ENCODE results near the gene DLG1. TPM values are rescaled to one million over a fixed set of nuclear protein-coding genes. Genes with fewer than 3 reads are reported as not detected.

DLG1 gene
- total RNA-seq, result 10 to 100 TPM; 29.0 to 97.4 (median 57.6) TPM
- 10 to 100 TPM; 20.7 to 42.5 TPM for polyA plus RNA-seq
- long read RNA-seq, donor 1, partial matches to known transcripts, result 2 of 37 reads
- long read RNA-seq, donor 1, other reads (novel, unspliced or antisense), result 34 of 37 reads
- long read RNA-seq, donor 2, partial matches to known transcripts, result 7 of 45 reads
- long read RNA-seq, donor 2, other reads (novel, unspliced or antisense), result 38 of 45 reads
- long read RNA-seq, donor 3, partial matches to known transcripts, result 9 of 12 reads
- long read RNA-seq, donor 3, other reads (novel, unspliced or antisense), result 3 of 12 reads

DNA sequence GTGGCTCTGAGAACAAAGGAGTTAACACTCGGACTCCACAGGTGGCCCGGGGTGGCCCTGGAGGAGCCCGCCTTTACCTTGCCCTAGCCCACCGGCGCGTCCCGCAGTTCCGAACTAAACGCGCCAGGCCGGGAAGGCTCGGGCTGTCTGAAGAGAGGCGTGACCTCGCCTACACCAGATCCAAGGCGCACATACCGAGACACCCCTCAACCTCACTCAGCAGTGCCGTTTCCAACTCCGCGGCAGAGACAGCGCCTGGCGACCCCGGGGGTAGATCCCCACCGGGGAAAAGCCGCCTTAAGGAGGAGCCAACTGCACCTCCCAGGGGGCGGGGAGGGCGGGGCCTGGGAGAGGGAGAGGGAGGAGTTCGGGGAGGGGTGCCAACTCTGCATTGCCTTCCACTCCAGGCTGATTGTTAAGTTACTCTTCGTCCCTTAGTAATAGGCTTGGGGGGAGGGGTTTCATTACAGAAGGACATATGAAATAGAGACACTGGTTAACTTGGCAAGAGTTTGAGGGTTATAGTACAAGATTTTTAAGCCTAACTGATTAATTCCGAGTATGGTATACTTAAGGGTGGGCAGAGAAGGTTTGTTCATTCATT lies at the start of gene DLG1:
DLG1 (minus strand) TSS at position 272 of the 604 bp plus-strand sequence. CDS start 1,408 bp downstream, outside the sequence.
- ATAC-seq (peak; percentile 79 to 94 (median 92)), DNase-seq (peak; percentile 88)
- H3K4me3 ChIP-seq, result peak within 1 kb of the TSS; percentile 78 to 100 (median 92)
- intact Hi-C loops (cut with DNase I), result loop anchor here in 3 of 10 donors (2.0 to 10.0 kb wide), 4 partner anchors 54 to 159 kb away; no protein-coding TSS in a partner anchor
- H3K4me1 ChIP-seq, result peaks cover 5 to 42% (median 24%) of the 10 kb centered on the region in 9 donors
- TF ChIP-seq CTCF (IDR thresholded peaks at IDR 0.05), result no peak
- no peaks in the 10 kb centered on the region for H3K9me3 ChIP-seq
- peaks cover 0 to 29% (median 4%) of the 10 kb centered on the region in 9 donors for H3K36me3 ChIP-seq
- no peaks in the 10 kb centered on the region for H3K27me3 ChIP-seq
- H3K27ac ChIP-seq, result peak within 1 kb of the TSS; percentile 80 to 96 (median 94)
- WGBS, 2 donors, result 0 to 1% methylated on average over 29 of the region's 29 CpGs

GRCh38 chr3:197348014-197348413 lies 49.6 kb upstream of the DLG1 start:
- H3K4me3 ChIP-seq, result no peak overlapping the region
- no peaks in the 10 kb centered on the region for H3K27me3 ChIP-seq
- peaks cover 0 to 20% (median 13%) of the 10 kb centered on the region in 9 donors for H3K4me1 ChIP-seq
- H3K27ac ChIP-seq, result no peak overlapping the region
- no peak for DNase-seq
- no peaks in the 10 kb centered on the region for H3K9me3 ChIP-seq
- 93 to 96% methylated on average over 6 of the region's 6 CpGs for WGBS, 2 donors
- intact Hi-C loops (cut with DNase I), result no loop called here
- no peaks in the 10 kb centered on the region for H3K36me3 ChIP-seq
- no peak for TF ChIP-seq CTCF (IDR thresholded peaks at IDR 0.05)
- no peak for ATAC-seq

- ATAC-seq, result peak in 1 of 8 donors; percentile 54
- H3K27me3 ChIP-seq, result no peaks in the 10 kb centered on the region
Measured at GRCh38 chr3:197345390-197345789, 47.0 kb upstream of the DLG1 start.

More at GRCh38 chr3:197345390-197345789, 47.0 kb upstream of the DLG1 start:
- TF ChIP-seq CTCF (IDR thresholded peaks at IDR 0.05), result no peak
- no peaks in the 10 kb centered on the region for H3K36me3 ChIP-seq
- WGBS, 2 donors, result 41 to 63% methylated on average over 4 of the region's 4 CpGs
- no peak for DNase-seq
- H3K9me3 ChIP-seq, result no peaks in the 10 kb centered on the region
- H3K27ac ChIP-seq, result peak overlapping the region in 2 of 10 donors; percentile 17 to 29
- H3K4me3 ChIP-seq, result no peak overlapping the region
- intact Hi-C loops (cut with DNase I), result no loop called here
- peaks cover 0 to 11% (median 0%) of the 10 kb centered on the region in 9 donors for H3K4me1 ChIP-seq

Data from heart right ventricle (tissue), 16 donors.